Daoy (cell line): ENCODE measurements around the gene ARSI. TPM values are rescaled to one million over a fixed set of nuclear protein-coding genes. Genes with fewer than 3 reads are reported as not detected.

Source experiments
- DNase-seq: peaks from one replicate; pipeline ENCODE4 v3.0.0-alpha.2; 2015; ENCODE audit warnings: low read depth
- total RNA-seq: library from RNA; depleted of rRNA; stranded (reverse); fragments of >200 nt; shearing (Covaris generic); gene quantifications from 2 replicates; pipeline ENCODE4 v1.2.3, GENCODE V29; 2014

Gene ARSI
- total RNA-seq, 1 experiment from 2014 or later = 4.5 TPM

DNA sequence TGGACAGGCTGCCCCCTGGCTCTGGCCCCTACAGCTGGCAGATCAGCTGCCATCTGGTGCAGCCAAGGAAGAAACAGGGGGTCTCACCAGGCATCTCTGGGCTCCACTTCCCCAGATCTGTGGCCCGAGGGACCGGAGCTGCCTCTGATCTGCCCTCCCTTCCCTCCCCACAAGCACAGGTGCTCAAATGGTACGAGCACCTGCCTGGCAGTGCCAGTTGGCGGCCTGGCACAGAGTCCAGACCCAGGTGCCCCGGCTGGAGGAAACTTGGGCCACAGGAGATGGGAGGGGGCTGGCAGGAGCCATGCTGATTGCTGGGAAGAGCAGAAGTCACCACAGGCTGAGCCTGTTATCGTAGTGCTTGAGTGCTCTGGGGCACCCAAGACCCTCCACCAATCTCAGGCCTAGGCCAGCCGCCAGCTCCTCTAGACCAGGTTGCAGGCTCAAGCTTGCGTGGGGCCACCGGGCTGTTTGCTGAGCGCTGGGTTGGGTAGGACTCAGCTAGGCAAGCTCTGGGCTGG is 8.1 kb downstream of the ARSI start:
- no peak for DNase-seq

DNA sequence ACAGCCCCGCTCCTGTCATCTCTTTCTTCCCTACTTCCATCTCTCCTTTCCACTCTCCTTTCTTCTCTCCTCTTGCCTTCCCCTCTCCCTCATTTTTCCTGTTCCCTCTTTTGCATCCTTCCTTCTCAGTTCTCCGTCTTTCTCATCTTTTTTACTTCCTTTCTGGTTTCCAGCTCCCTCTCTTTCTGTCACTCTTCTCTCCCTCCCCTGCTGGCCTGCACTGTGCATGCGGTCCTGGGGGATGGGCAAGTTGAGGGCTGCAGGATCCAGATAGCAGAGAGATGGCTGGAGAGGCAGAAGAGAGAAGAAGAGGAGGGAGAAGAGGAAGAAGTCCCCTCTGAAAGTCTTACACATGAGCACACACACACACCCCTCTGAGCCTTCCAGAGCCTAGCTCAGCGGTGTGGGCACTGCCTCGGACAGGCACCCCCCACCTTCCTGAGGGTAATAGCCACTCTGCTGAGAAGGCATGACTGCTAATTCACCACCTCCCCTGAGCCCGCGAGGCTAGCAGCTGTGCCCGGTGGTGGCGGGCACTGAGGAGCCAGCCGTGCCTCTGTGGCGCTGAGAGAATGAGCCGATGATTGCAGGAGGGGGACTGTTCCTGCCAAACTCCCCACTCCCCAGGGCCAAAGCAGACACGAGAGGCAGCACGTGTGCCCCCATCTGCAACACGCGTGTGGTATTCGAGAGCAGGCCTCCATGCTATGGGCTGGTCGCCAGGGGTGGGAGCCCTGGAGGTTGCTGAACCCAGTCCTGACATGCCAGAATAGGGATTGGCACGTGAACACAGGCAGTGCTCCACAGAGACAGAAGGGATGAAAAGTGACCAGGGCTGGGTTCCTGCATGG is 9.4 kb downstream of the ARSI start:
- no peak for DNase-seq

DNA sequence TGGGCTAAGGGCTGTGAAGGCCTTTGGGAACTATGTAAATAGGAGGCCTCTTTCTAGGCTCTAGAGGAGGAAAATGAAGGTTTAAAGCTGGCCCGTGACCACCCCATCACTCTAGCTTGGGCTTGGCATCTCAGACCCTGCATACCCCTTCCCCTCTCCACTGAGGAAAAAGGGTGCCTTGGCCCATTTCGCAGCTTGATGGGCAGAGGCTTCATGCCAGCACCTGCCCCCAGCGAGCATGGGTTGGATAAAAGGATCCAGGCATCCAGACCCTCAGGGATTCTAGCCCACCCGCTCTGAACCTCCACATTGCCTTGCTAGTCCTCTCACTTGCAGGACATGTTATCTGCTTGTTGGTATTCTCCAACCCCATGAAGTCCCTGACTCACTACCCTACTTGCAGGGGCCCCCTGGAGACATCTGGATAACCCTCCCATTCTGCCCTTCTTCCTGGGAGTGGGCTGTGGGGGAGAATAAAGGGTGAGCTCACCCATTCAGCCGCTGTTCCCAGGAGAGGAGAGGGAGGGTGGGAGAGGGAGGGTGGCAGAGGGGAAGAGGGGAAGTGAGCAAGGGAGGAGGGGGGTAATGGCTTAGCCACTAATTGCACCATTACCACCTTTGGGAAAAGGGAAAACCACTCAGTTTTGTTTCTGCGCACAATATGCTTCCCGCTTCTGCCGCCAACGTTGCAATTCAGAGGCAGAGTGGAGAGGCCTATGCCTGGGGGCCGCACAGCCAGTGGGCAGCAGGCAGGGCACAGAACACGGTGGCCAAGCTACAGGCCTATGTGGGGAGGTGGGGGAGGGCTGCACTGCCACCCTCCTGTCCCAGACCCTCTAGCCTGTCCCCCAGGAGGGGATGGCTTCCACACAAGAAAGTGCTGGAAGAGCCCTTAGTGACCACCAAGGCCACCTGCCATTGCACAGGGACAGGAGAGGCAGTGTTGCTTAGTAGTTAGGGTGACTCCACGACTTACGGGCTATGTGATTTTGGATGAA is 11.0 kb downstream of the ARSI start:
- peak; percentile 88 for DNase-seq

DNA sequence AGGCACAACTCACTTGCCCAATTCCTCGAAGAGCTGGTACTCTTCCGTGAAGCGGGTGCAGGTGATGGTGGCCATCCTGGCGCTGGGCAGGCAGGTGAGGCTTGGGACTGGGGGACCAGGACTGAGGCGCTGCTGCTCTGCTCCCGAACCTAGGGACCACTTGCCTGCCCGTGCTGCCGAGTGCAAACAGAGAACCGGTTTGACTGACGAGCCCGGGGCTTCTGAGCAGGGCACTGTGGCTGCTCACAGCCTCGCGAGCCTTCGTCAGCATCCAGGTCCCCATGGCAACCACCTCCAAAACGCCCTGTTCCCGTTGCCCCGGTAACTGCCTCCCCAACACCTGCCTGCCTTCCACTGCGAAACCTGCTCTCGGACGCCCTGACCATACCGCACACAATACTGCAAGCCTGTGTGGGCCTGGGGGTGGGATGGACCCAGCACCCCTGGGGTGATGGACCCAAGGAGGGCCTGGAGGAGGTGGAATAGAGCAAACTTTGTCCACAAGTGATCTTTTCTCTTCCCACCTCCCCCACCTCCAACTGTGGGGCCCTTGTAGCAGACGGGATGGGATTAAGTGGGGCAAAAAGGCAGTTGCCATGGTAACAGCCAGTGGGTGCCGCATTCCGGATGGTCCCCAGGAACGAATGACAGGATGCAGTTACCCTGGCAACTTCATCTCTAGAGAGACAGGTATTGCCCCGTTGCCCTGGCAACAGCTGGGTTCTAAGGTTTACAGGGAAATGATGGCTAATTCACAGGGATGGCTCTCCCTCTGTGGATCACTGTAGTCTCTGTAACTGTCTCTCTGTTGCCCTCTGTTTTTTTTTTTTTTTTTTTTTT is 12.9 kb downstream of the ARSI start, which contains the start of gene CAMK2A:
Gene CAMK2A, minus strand, starts transcription at position 223 of the 840 bp plus-strand sequence. Its CDS starts 148 bp downstream, at position 75.
- DNase-seq = no peak

DNA sequence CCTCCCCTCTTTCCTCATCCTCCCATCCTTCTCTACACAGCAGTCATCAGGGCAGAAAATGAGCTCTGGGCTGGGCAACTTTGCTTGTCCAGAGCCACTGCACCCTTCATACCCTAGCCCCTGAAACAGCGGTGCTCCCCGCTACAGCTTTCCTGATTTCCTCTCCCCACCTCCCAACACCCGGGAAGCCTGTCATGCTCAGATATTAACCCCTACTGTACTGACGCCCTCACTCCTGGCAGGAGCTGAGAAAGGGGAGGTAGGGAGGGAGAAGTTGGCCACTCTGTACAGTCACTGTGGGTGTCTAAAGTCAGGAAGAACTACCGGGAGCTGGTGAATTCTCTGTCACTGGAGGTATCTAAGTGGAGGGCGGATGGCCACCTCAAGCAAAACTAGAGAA is 13.9 kb downstream of the ARSI start:
- no peak for DNase-seq

DNA sequence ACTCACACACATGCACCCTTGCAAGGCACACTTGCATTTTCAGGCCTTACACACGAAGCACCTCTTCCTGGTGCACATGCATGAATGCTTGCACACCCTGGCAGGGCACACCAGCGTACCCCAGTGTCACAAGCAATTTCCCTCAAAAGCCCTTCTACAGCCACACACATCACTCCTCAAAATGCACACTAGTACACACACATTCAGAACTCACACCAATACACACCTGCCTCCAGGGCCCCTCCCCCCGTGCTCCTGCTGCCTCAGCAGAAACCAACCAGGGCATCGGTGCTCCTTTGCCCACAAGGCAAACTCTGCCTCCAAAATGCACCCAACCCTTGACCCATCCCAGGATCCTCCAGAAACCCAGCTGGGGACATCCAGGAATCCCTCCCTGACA is 14.3 kb downstream of the ARSI start:
- no peak for DNase-seq

DNA sequence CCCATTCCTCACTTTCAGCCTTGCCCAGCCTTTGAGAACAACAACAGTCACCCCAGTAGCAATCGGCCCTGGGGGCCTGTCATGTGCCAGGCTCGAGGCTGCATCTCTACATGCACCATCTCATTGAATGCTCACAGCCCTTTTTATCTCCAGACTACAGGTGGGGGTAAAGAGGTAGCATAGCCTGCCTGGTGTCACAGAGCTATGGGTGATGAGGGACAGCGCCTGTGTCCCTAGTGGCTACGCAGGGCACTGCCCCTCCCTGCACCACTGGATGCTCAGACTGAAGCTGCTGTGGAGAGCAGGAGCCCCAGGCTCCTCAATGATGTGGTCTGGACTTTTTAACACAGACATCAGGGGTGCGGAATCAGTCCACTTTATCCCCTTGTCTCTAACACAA is 15.9 kb downstream of the ARSI start:
- DNase-seq = no peak

DNA sequence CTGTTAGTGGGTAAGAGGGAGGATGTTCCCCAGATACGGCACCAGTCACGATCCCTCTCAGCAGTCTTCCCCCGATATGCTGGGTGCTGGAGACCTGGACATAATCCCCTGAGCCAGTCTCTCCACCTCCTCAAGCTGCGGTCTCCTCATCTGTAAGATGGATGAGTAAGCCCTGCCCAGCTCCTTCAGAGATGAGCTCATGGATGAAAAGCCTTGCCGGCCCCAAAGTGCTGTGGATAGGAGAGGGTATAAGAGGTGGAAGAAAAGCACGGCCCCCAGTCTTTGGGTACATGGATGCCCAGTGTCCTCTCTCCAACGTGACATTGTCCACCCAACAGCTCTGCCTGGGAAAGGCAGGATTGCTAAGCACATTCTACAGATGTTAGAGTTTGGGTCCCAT is 17.6 kb downstream of the ARSI start:
- no peak for DNase-seq

DNA sequence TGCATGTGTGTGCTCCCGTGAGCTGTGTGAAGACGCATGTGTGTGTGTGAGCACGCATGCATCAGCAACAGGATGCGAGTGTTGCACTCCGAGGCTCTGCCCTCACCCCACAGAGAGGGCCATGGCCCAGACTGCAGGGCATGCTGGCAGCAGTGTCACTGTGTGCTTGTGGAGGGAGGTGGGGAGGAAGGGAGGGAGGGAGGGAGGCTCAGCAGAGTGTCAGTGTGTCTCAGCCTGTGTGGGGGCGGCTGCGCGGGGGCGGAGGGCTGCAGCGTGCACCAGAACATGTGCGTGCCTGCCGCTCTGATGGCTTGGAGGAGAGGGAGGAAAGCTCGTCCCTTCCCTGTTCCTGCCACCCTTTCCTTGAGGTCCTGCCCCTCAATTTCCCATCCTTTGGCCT is 18.4 kb downstream of the ARSI start:
- DNase-seq = no peak

DNA sequence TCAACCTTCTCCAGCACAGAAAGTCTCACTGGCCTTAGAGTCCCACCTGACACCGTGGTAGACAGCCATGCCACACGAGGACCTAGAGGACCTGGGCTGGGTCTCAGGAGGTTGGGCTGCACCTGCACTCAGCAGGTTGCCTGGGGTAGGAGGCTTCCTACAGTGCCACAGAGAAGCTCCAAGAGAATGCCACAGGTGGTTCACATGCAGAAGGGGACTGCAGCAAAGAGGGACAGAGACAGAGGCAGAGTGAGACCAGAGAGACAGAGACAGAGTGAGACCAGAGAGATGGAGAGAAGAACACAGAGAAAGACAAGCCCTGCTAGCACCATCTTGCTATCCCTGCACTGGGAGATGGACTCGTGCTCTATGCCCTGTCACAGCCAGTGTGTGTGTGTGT is 18.8 kb downstream of the ARSI start:
- DNase-seq = no peak

DNA sequence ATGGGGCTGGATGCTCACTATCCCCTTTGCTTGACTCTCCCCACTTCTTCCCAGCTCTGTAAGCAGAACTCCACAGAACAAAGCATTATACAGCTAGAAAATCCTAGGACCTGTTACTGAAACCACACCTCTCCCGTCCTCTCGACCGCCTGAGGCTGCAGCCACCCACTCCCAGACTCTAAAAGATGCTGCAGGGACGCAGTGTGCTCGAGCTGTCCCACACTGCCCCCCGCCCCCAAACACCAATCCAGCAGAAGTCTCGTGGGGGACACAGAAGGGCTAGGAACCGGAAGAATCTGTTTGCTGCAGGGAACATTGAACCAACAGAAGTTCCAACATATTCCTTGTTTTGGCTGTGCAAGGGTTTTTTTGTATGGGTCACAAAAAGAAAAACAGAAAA is 20.7 kb downstream of the ARSI start:
- DNase-seq = no peak

DNA sequence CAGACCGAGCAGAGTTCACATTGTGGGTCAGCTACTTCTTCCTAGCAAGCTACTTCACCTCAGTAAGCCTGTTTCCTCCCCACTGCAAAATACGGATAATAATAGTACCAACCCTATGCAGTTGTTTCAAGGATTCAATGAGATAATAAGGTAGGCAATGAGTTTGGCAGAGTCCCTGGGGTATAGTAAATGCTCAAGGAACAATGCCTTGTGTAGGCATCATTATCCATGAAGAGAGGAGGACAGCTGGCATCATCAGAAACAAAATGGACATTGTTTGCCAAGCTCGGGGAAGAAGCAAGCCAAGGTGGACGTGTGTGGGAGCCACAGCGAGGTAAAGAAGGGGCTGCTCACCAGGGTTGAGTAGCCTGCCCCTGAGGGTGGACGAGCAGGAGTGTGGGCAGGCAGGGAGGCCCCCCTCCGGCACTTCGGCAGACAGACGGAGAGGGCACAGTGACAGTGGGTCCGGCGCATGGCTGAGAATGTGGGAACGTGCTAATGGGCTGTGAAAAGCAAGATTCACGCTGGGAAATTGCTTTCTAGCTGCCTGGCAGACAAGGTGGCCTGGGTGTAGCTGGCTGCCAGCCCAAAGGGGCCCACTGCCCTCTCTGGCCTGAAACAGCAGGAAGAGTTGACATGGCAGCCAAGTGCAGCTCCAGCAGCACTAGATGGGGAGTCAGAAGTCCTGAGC is 23.2 kb downstream of the ARSI start:
- no peak for DNase-seq

DNA sequence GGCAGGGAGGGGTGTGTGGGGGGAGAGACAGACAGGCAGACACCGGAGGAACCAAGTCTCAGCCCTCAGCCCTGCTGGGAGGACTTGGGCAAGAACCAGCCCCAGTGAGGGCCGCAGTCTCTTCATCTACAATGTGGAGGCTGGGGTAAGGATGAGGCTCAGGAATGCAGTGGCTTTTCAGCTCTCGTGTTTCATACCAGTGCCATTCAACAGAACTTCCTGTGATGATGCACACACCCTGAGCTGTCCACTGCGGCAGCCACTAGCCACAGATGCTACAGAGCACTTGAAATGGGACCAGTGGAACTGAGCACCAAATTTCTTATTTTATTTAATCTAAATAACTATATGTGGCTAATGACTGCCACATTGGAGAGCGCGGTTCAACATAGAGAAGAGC is 23.8 kb downstream of the ARSI start:
- peak; percentile 83 for DNase-seq

DNA sequence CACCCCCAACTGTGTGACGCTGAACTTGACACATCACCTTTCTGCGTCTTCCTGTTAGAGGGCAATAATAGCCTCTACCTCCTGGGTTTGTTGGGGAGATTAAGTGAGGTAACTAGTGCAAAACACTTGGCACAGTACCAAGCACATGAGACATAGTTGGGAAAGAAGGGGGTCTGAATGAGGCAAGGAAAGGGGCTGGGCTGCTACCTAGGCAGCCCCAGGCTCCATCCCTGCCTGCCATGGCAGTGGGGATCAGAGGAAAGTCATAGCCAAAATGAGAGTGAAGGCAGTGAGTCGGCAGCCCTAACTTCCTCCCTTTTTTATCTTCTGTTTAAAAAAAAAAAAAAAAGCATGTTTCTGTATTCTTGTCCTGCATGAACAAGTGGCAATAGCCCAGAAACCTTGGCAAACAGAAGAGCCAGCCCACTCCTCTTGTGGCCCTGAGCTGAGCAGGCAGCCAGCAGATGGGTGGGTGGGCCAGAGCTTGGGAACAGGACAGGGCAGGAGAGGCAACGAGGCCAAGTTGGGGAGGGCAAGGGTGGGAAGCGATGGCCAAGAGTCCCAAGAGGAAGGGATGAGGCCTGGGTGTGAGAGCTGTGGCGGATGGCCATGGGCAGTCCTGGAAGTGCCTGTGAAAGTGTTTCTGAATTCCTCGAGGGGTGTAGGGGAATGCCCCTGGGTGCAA is 24.5 kb downstream of the ARSI start:
- peak; percentile 38 for DNase-seq

DNA sequence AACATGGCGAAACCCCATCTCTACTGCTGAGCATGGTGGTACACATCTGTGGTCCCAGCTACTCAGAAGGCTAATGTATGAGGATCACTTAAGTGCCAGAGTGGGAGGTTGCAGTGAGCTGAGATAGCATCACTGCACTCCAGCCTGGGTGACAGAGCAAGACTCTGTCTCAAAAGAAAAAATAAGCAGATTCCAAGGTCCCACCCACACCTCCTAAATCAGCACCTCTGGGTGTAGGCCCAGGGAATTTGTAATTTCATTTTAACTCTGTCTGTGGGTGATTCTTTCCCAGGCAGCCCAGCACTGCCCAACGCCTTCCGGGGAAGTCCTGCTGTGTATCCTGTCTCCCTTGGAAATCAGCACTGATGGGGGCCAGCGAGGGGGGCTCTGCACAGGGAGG is 25.7 kb downstream of the ARSI start:
- DNase-seq = no peak

DNA sequence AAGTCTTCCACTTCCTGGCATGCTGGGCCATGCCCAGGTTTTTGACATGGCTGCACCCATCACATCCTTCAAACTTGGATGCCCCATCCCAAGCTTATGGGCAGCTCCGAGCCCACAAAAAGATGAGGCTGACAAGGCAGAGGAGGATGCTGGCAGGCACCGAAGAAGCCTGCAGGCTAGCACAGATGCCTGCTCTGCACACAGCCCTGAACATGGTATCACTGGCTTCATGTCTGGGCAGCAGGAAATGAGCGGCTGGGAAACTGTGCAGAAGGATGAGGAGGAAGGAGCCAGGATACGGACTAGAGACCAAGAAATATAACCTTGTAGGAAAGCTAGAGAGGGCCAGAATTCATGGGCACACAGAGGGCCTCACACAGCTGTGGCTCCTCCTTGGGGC is 27.9 kb downstream of the ARSI start:
- DNase-seq = no peak

DNA sequence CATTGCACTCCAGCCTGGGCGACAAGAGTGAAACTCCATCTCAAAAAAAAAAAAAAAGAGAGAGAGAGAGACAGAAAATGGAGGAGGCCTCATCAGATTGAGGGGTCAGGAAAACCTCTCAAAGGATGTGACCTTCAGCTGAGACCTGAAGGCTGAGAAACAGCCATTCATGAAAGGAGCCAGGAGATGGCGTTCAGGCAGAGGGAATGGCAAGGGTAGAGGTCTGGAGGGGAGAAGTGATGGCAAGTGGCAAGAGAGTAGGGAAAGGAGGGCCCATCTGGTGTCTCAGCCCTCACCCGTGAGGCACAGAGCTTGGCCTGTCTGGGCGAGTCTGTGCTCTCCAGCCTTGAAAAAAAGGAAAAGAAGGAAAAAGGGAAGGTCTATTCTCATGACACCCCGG is 30.2 kb downstream of the ARSI start:
- peak; percentile 67 for DNase-seq

DNA sequence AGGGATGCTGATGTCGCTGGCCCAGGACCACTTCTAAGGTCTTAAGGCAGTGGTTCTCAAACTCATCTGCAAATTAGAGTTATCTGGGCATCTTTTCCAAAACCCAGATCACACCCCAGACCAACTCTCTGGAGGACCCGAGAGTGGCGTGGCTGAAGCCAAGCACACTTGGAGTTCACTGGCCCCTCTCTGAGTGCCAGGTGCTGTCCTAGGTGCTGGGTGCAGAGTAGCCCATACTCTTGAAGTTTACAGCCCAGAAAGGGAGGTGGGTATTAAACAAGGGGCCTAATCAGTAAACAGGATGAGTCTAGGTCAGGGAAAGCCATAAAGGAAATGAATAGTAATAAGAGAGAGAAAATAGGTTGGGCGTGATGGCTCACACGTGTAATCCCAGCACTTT is 30.8 kb downstream of the ARSI start:
- no peak for DNase-seq

DNA sequence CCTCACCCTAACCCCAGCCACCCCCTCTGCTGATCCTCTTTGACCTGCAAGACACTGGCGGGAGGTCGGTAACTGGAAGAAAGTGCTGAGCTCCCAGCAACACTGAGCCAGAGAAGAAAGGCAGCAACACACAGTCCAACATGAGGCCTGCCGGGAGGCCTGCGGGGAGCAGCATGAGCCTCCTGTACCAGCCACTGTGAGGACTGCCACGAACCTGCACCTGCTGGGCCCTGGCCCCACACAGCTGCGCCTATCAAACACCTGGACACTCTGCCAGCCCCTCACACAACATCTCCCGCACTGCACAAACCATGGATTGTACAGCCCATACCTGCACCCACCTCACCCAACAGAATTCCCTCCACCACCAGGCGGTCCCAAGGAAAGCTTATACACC is 31.4 kb downstream of the ARSI start:
- no peak for DNase-seq
